Stimulated activated CD4-positive, alpha-beta T cell treated with anti-CD3 and anti-CD28 coated beads, Interleukin-4, amount 100 ng/mL, for 1 hour (primary cell): ENCODE measurements around the gene ERCC6.

Experiments used
- DNase-seq: peaks from one replicate; pipeline ENCODE4 v3.0.0-alpha.2; 2020

Gene ERCC6

GRCh38 chr10:49543604-49544003 lies 4.7 kb upstream of the ERCC6 start:
- no peak for DNase-seq

GRCh38 chr10:49542353-49542752 lies 3.4 kb upstream of the ERCC6 start:
- no peak for DNase-seq

DNA sequence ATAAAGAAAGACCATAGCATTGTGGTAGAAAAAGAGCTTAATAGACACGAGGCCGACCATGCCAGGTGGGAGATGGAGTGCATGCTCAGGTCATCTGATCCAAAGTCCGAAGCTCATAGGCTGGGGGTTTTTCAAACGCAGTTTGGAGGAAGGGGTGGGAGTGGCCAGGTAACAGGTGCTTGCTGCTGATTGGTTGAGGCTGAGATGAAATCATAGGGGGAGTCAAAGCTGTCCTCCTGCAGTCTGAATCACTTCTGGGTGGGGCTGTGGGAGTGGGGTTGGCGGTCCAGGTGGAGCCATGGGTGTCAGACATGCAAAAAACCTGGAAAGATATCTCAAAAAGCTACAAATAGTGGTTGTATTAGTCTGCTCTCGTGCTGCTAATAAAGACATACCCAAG lies 2.8 kb upstream of the ERCC6 start:
- no peak for DNase-seq

- DNase-seq = no peak
Observed at GRCh38 chr10:49540056-49540797, 1.3 kb upstream of the ERCC6 start.

DNA sequence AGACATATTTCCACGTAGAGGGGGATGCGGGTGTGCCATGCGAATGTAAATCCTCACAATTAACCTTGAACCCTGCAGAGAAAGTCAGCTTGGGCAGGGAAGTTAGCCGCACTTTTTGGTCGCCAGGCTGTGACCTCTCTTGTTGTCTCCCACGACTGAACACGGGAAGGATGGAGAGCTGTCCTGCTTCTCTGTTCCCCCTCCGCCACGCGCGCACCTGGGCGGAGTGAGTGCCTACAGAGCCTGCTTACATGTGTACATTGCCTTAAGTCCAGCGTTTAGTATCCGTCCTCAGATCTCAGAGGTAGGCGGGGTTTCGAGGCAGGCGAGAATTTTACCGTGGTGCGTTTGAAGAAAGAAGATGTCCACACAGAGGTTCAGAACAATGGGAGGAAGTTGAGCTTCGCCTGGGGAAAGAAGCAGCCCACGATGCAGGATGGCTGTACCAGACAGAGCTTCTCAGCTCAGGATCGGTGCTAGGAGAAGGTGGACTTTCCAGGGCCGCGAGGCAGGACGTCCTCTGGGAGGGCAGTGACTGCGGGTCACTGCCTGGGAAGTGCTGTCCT lies 482 bp upstream of the ERCC6 start:
- DNase-seq = peak; percentile 22

- DNase-seq = no peak
Observed at GRCh38 chr10:49534670-49535381, 4.1 kb downstream of the ERCC6 start.

- no peak for DNase-seq
Observed at GRCh38 chr10:49532461-49532860, 6.5 kb downstream of the ERCC6 start.

- DNase-seq = no peak
Observed at GRCh38 chr10:49528977-49529506, 9.9 kb downstream of the ERCC6 start.

- no peak for DNase-seq
Observed at GRCh38 chr10:49527850-49528249, 11.1 kb downstream of the ERCC6 start.

- no peak for DNase-seq
Observed at GRCh38 chr10:49527061-49527460, 11.9 kb downstream of the ERCC6 start.

DNA sequence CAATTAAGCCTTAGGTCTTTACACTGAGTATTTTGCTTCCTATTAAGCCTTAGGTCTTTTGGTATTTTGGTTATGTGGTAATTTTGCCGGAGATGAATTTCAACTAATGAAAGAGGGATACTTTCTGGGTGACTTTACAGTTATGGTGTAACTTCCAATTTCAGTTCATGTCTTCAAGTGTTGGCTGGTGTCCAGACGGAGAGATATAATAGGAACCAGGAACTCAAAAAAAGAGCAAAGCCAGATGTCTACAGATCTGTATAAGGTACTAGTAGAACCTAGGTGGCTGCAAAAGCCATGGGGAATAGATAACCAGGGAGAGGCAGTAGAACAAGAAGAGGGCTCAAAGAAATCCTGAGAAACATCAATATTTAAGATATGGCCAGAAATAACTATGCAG lies 12.3 kb downstream of the ERCC6 start:
- DNase-seq = no peak

- no peak for DNase-seq
Observed at GRCh38 chr10:49524496-49524895, 14.4 kb downstream of the ERCC6 start.

DNA sequence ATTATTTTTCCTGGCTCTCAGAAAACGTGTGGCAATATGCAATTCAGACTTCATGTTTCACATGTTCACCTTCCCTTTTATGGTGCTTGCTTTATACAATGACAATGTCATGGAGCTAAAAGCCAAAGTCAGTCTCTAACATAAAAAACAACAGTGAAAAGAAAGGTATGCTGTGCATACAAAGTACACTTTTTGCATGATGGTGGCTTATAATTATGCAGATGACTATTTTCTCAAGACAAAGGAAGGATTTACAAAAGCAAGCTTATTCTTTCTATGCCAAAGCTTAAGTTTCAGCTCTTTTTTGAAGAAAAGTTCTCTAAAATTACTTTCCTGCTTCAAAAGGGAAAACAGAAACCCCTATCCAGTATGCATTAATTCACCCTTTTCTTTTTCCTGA lies 15.6 kb downstream of the ERCC6 start:
- DNase-seq = no peak

DNA sequence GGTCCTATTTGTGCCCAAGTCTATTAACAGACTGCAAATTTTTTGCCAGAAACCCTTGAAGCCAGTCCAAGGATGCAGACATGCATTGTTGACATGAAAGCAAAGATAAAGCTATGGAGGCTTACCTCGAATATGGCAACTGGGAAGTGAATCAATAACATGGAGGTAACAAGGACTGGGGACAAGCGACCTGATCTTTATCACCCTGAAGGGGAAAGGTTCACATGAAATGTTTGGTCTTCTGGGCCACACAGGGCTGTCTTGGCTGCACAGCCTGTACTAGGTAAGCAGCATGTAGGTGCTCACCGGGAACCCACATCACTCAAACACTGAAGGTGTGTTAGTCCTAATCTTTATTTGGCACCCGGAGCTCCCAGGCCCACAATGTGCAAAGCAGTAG lies 17.9 kb downstream of the ERCC6 start:
- DNase-seq = no peak

GRCh38 chr10:49520122-49520775 lies 18.7 kb downstream of the ERCC6 start:
- no peak for DNase-seq

DNA sequence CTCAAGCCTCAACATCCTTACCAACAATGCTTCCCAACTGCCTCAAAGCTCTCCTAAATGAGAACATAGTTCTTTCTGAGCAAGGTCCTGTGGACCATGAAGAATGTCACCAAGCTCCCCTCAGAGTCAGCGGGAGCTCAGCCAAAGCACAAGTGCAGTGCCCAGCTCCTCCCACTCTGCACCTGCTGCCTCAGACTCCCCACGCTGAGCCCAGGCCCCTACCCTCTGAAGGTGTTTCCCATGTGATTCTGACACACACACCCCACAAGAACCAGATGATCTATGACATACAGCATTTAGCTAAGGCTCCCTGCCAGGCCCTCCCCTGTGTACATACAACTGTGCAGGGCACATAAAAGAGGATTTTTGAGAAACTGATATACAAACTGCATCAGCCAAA lies 19.2 kb downstream of the ERCC6 start:
- DNase-seq = no peak

- no peak for DNase-seq
Observed at GRCh38 chr10:49518982-49519578, 19.8 kb downstream of the ERCC6 start.

DNA sequence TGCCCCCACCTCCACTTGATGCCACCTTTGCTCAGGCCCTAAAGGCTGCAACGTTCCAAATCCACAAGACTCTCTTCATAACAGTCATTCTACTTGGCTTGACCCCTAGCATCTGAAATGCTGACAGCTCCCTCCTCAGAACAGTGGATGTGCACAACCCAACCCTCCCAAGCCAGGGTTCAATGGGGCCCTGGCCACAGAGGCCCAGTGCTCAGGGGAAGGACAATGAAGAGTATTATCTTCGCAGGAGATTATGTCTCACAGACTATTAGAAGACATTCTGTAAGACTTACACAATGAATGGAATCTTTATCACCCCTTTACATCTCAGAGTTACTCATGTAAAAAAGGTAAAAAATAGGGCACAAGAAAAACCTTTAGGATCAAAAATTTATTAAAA lies 20.4 kb downstream of the ERCC6 start:
- no peak for DNase-seq

DNA sequence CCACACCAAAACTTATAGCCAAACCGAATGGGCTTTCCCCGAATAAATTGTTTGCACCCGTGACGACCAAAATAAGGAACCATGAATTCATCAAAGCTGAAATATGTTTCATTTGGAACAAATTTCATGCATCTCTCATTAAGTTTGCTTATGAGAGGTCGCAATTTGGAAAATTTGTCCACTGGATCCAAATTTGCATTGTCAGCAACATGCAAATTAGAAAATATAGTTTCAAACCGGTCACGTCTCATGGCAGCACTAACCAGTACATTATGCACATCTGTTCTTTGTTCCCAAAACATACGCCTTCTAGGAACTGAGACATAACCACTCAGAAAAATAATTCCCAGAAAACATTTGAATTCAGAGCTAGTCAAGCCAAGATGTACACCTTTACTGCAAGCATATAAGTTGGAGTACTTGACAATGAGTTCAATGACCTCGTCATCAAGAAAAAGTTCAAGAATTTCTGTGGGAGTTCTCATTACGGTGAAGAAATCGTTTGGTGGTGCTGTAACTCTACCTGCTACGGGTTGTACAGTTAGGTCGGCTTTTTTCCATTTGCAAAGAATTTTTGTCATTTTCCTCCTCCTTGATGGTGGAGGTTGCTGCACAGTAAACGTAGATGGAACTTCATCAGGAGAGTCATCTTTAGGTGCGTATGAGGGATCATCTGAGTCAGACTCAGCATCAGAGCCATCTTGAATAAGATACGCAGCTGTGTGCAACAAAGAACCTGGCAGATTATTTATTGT lies 22.5 kb downstream of the ERCC6 start:
- no peak for DNase-seq

GRCh38 chr10:49512121-49512809 lies 26.7 kb downstream of the ERCC6 start:
- DNase-seq = no peak

DNA sequence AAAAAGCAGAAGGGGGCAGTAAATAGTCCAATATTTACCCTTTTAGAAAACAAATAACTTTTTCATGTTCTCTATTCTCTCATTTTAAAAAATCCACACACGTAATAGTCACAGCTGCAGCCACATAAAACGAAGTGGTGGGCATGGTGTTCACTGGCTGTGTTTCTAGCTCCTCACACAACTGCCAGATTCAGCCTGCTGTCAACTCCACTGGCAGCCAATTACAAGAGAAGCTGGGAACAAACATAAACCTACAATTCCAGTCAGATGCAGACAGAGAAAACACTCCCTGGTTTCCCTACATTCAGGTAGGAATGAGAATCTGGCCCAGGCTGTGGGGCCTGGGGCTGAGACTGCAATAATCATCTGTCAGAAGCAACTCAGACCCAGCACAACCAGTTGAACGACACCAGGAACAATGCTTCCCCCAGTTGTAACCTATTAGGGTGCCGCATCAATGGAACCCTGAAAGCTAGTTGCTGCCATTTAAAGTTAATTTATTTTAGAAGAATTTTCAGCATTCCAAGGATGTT lies 29.1 kb downstream of the ERCC6 start:
- no peak for DNase-seq
